ENCODE measurements around the gene PADI3.

Gene PADI3

DNA sequence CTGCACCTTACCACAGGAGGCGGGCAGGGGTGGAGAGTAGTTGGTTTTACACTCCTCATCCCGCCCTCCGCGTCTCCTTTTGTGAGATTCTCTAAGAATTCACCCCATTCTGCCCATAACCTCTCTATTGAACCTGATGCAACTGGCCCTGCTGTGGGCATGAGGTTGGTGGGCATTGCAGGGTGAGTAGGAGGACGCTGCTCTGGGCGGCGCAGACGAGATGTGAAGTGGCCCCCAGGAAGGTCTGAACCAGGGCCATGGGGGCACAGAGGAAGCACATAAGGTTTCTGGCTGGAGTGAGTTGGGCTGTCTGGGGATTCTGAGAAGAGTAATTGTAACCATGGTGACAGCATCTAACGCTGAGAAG is 35.1 kb upstream of the PADI3 start:
- no peak for DNase-seq (ENCODE audit: insufficient read length, low spot score)
- no peak for FAIRE-seq

DNA sequence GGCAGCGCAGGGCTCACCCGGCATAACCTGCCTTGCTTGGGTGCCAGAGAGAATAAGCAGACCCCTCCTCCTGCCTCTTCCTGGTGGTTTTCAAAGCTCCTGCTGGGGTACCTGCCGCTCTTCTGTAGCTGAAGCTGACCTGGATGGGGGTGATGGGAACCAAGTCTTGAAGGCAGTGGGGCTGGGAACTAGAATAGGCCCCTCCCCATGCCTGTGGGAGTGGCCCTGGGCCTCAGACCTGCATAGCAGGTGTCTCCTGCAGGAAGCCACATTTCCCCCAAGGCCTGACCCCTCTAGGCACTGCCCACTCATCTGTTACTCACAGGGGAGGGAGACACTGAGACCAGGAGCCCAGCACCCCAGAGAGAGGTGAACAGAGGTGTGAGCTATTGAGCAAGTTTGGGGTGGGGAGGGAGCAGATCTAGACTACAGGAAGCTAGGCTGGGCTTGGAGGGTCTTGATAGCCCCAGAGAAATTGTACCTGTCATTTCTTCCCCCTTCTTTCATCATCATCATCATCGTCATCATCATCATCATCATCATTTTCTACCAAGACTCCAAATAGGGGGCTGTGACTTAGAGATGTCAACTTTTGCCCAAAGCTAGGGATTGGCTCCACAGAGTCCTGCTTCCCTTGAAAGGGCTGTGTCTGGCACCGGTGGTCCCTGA is 33.9 kb upstream of the PADI3 start:
- FAIRE-seq (no peak), DNase-seq (ENCODE audit: insufficient read length, low spot score) (no peak)

DNA sequence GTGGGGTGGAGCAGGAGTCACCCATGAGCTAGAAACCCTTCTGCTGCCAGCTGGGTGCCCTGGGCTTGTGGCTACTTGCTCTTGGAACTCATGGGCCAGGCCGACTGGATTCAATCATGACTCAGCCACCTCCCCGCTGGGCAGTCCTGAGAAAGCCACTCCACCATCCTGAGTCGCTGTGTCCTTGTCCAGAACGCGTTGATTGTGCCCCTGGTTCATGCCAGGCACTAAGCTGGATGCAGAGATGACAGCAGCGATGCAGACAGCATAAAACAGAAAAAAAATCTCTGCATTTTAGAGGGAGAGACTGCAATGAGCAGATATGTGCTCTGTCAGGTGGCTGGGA is 33.4 kb upstream of the PADI3 start:
- no peak for DNase-seq (ENCODE audit: insufficient read length, low spot score)
- FAIRE-seq = no peak

DNA sequence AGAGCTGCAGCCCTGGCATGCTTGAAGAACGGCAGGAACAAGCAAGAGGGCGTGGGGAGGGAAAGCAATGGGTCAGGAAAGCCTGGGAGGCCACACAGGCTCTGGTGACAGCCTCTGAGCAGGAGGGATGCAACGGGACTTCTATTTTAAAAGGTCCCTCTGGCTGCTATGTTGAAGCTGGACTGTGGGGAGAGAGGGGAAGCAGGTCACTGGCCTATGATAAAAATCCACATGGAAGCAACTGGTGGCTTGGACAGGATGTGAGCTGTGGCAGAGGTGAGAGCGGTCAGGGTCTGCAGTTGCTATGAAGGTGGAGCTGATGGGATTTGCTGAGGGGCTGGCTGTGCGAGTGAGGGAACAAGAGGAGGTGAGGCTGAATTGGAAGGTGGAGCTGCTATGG is 32.8 kb upstream of the PADI3 start:
- no peak for FAIRE-seq
- DNase-seq (ENCODE audit: insufficient read length, low spot score) = no peak

GRCh38 chr1:17217607-17218006 is 31.3 kb upstream of the PADI3 start:
- no peak for DNase-seq (ENCODE audit: insufficient read length, low spot score)
- no peak for FAIRE-seq

GRCh38 chr1:17218939-17219338 is 30.0 kb upstream of the PADI3 start:
- DNase-seq (ENCODE audit: insufficient read length, low spot score) (no peak), FAIRE-seq (no peak)

DNA sequence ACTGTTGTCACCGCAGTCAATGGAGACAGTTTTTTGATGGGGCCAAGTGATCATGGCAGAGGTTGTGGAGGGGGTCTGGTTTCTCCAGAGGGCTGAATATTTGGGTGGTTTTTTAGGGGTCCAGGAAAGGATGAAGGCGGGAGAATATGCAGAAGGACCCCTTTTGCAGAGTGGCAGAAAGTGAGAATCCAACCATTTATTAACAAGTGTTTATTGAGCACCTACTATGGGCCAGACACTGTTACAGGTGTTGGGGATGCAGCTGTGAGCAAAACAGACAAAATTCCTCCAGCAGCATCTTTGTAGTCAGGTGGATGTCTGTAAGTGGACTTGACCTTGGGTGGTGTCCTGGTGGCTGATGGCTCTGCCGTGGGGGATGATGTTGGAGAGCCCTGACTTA is 28.6 kb upstream of the PADI3 start:
- no peak for DNase-seq (ENCODE audit: insufficient read length, low spot score)
- no peak for FAIRE-seq

- no peak for FAIRE-seq
- no peak for DNase-seq (ENCODE audit: insufficient read length, low spot score)
These were observed 26.3 kb upstream of the PADI3 start for GRCh38 chr1:17222557-17222956.

DNA sequence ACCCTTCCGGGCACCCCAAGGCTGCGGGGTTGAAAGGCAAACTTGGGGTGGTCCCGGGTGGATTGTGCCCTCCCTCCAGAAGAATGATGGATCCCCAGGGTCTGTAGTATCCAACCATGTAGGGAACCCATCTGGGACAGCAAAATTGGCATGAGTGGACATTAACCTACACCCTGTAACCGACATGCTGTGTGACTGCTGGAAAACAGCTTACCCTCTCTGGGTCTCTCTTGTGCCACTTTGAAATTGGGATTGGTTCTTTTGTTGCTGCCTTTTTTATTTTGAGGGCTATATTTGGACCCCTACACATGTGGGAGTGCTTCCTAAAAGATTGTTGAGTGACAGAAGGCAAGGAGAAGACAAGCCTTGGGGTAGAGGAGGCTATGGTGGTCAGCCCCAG is 24.5 kb upstream of the PADI3 start:
- no peak for FAIRE-seq
- no peak for DNase-seq (ENCODE audit: insufficient read length, low spot score)

- no peak for DNase-seq (ENCODE audit: insufficient read length, low spot score)
These were observed 23.8 kb upstream of the PADI3 start for GRCh38 chr1:17225140-17225539.

GRCh38 chr1:17227358-17227915 is 21.5 kb upstream of the PADI3 start:
- DNase-seq (ENCODE audit: insufficient read length, low spot score) (no peak), FAIRE-seq (no peak)

More at GRCh38 chr1:17225140-17225539, 23.8 kb upstream of the PADI3 start:
- FAIRE-seq = no peak

DNA sequence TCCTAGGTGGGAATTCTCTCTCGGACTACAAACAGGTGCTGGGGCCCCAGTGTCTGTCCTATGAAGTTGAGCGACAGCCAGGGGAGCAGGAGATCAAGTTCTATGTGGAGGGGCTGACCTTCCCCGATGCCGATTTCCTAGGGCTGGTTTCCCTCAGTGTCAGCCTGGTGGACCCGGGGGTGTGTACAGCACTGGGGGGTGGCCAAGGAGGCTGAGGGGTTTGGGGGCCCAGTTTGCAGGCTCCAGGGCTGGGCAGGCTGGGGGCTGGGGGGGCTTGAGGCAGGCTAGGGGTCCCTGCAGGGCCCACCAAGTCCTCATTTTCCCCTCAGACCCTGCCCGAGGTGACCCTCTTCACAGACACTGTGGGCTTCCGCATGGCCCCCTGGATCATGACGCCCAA is 20.3 kb upstream of the PADI3 start:
- no peak for DNase-seq (ENCODE audit: insufficient read length, low spot score)
- no peak for FAIRE-seq

GRCh38 chr1:17229379-17229778 is 19.5 kb upstream of the PADI3 start:
- no peak for FAIRE-seq
- no peak for DNase-seq (ENCODE audit: insufficient read length, low spot score)

- no peak for DNase-seq (ENCODE audit: insufficient read length, low spot score)
These were observed 18.8 kb upstream of the PADI3 start for GRCh38 chr1:17230106-17230505.

DNA sequence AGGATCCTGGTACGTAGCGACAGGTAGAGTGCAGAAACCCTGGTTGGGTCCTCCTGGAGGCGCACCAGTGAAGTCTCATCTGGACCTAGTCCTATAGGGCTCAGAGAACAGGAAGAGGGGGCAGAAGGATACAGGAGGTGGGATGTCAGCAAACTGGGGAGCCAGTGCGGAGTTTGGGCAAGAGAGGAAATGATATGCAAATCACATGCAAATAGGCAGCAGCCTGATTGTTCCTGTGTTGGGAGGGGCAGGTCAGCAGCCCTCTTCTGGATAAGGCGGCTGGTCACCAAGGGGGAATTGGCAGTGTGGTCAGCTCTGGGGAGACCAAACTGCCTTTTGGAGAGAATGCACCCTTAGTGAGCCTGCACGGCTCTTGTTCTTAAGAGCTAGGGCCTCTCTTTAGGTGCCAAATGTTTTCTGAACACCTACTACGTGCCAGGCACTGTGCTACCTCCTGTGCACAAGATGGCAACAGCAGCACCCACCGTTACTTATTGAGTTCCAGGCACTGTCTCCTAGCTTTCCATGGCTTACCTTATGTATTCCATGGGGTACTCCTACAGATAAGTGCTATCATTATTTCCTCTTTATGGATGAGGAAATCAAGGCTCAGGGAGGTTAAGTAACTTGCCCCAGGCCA is 18.1 kb upstream of the PADI3 start:
- no peak for DNase-seq (ENCODE audit: insufficient read length, low spot score)
- FAIRE-seq = no peak

More at GRCh38 chr1:17230106-17230505, 18.8 kb upstream of the PADI3 start:
- no peak for FAIRE-seq

DNA sequence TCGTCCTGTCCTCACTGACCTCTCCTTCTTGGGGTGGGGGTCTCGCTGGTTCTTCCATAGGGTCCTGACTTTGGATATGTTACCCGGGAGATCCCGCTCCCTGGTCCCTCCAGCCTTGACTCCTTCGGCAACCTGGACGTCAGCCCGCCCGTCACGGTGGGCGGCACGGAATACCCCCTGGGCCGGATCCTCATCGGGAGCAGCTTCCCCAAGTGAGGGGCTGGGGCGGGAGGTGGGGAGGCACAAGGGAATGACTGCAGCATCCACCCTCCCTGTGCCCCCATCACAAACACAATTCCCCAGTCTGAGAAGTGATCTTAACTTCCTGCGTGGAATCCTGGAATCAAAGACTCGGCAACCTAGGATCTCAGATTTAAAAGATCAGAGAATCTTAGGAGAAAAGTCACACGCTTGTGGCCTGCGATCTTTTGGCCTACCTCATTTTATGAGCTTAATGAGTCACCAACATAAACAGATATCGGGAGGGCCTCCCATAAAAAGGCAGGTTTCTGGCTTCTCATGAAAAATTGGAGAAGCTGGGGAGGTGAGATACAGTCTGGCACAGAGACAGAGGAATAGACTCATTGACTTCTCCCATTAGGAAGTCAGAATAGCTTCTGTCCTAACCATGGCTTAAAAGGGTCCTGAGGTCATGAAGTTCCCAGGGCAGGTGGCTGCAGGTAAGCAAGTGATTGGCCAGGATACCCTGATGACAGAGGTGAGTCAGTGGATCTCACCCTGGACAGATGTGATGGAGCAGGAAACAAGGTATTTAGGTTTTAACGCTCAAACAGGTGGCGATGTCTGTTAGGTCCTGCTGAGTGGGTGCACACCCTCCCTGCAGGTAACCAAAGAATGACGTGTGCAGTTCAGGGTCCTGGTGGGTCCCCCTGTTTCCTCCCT is 15.9 kb upstream of the PADI3 start:
- FAIRE-seq (no peak), DNase-seq (ENCODE audit: insufficient read length, low spot score) (no peak)

- FAIRE-seq = no peak
These were observed 15.1 kb upstream of the PADI3 start for GRCh38 chr1:17233675-17234320.

DNA sequence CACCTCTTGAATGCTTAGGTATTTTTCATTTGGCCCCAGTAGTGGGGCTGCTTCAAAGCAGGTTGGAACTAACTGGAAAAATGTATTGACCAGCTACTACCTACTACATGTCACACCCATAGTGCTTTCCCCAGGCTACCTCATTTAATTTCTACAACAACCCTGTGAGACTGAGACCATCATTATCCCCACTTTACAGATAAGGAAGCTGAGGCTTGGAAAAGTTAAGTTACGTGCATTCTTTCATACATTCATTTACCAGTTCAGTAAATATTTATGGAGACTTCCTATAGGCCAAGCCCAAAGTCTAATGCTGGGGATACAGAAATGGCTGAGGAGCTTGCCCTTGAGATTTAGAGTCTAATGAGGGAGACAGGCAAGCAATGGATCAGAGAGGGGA is 14.5 kb upstream of the PADI3 start:
- DNase-seq (ENCODE audit: insufficient read length, low spot score) = no peak
- no peak for FAIRE-seq

More at GRCh38 chr1:17233675-17234320, 15.1 kb upstream of the PADI3 start:
- DNase-seq (ENCODE audit: insufficient read length, low spot score) = no peak

GRCh38 chr1:17235135-17235885 is 13.6 kb upstream of the PADI3 start:
- no peak for FAIRE-seq
- DNase-seq (ENCODE audit: insufficient read length, low spot score) = no peak

Data from GM19239 (cell line).